Epithelial cell of proximal tubule (primary cell): ENCODE results near the gene UBE3C. TPM values are rescaled to one million over a fixed set of nuclear protein-coding genes. Genes with fewer than 3 reads are reported as not detected.
A peak's percentile ranks its signal among the peaks of the same experiment; 100 is the strongest.

Source experiments
- DNase-seq: peaks from one replicate; pipeline ENCODE4 v3.0.0-alpha.2; 2011; ENCODE audit warnings: low read depth
- H3K4me3 ChIP-seq: 2 replicates; pipeline ENCODE4 v1.5.1; 2011; ENCODE audit warnings: low read depth, mild to moderate bottlenecking, low read length
- total RNA-seq: library from RNA; depleted of rRNA; stranded (reverse); fragments of >200 nt; gene quantifications from 2 replicates; pipeline ENCODE4 v1.2.3, GENCODE V29; 2015
- TF ChIP-seq, protein P1 (sequence below): conservative IDR thresholded peaks from 2 replicates; pipeline ENCODE4 v1.5.1; 2012; ENCODE audit warnings: low read depth, mild to moderate bottlenecking, low read length

UBE3C gene
- total RNA-seq, 1 donor from 2014 or later = 42.3 TPM

DNA sequence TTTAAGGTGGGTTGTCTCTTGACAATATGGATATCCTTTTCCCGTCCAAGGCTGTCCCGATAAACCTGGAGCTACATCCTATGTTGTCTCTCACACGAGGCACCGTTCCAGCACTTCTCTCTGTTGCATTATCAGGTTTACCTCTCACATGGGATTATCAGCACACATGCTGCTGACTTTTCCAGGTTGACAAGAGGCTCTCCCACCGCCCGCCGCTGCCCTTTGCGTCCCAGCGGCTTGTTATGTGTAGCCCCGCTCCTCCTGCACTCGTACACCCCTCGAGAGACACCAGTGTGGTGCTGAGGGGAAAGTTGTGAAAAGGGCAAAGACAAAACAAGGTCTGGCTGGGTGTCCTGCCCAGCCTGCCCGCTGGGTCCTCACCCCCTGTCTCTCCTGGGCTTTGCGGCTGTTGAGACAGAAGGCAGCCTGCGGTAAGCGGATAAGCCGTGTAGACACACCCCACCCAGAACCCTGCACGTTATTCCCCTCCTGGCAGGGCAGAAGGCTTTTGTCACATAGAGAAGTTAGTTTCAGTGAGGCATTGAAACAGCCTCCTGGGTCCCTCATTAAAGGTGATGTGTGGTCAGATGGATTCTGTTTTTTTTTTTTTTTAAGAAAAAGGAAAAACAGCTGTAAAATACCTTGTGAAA lies 38.7 kb downstream of the UBE3C start:
- TF ChIP-seq, protein P1, sequence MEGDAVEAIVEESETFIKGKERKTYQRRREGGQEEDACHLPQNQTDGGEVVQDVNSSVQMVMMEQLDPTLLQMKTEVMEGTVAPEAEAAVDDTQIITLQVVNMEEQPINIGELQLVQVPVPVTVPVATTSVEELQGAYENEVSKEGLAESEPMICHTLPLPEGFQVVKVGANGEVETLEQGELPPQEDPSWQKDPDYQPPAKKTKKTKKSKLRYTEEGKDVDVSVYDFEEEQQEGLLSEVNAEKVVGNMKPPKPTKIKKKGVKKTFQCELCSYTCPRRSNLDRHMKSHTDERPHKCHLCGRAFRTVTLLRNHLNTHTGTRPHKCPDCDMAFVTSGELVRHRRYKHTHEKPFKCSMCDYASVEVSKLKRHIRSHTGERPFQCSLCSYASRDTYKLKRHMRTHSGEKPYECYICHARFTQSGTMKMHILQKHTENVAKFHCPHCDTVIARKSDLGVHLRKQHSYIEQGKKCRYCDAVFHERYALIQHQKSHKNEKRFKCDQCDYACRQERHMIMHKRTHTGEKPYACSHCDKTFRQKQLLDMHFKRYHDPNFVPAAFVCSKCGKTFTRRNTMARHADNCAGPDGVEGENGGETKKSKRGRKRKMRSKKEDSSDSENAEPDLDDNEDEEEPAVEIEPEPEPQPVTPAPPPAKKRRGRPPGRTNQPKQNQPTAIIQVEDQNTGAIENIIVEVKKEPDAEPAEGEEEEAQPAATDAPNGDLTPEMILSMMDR = no peak
- no peak overlapping the region for H3K4me3 ChIP-seq
- no peak for DNase-seq

DNA sequence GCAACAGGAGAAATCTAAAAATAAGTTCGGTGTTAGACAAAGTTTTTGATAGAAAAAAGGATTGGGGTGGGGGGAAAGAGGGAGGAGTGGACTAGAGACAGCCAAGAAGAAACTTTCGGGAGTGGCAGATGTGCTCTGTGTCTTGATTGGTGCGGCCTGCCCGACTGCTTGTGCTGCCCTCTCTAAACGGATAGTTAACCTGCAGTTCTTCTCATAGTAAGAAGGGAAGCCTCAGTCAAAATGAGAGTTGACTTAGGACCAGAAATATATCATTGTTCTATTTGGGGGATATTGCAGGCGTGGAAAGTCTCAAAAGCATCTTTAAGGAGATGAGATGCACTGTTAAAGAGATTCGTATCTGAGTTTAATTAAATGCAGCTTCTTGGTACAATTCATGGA lies 39.3 kb downstream of the UBE3C start:
- no peak for DNase-seq
- TF ChIP-seq, protein P1 = no peak
- H3K4me3 ChIP-seq = no peak overlapping the region

DNA sequence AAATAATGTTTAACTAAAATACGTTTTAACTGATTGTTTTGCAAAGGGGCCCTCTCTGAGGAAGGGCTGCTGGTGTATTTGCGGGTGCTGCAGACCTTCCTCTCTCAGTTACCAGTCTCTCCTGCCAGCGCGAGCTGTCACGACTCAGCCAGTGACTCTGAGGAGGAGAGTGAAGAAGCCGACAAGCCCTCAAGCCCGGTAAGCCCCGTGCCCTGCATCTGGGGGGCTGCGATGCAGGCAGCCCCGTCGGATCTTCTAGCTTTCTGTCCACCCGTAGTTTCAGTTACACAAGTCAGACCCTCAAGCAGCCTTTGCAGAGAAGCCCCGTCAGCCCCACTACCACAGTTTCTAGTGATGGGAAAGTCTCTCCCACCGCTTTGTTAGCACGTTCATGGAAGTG lies 45.1 kb downstream of the UBE3C start:
- TF ChIP-seq, protein P1 = no peak
- no peak for DNase-seq
- no peak overlapping the region for H3K4me3 ChIP-seq

DNA sequence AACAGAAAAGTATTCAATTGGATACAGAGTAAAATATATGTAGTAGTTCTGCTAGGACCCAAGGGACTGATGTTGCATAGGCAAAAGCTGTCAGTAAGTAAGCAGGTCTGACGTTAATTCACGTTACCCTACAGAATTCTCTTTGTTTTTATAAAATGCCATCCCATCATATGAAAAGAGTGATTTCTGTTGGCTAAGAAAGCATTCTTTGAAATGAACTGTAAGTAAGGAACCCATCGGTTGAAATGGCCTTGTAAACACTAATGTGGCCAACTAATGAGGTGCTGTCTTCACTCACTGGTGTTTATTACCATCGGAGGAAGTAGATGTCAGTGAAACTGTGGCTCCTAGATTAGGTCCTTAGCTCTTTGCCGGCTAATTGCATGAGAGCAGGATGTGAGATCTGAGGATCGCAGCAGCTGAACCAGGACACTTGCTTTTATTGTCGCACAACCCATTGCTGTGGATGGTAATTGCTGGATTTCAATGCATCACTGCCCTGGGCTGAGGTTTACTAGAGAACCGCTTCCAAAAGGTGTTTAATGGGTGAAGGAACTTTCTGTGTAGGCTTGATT lies 49.5 kb downstream of the UBE3C start:
- TF ChIP-seq, protein P1 = no peak
- no peak for DNase-seq

DNA sequence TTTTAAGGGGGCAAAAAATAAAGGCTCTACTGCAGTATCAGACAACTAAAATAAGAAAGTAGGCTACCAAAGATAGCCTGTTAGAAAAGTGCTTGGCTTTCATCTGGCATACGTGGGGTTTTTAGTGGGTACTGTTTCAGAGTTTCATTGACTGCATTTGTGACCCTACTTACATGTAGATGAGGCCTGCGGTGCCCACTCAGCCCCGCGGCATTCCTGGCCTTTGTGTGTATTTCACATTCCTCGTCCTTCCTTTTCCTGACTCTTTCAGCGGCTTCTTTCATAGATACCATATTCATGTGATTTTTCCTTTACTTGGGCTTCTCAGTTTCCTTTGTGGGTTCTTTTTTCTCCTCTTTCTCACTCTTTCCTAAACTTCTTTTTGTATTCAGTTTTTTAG lies 50.7 kb downstream of the UBE3C start:
- TF ChIP-seq, protein P1 = no peak
- no peak overlapping the region for H3K4me3 ChIP-seq
- no peak for DNase-seq

More for the DNA sequence above, 49.5 kb downstream of the UBE3C start:
- H3K4me3 ChIP-seq = no peak overlapping the region

DNA sequence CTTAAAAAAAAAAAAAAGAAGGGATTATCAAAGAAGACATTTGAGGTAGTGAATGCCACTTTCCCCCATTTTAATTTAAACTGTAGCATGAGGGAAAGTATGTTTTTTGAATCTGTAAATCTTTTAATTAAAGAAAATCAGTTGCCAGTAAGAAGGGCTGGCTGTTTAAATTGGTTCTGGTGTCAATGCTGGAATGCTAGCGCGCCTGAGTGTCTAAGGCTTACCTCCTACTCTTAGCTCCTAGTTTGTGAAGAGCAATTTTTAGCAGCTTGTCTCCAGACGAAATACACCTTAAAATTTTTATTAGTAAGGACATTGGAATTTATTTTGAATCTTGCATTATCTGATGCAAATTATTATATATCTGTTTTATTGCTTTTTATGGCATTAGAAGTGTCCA lies 54.1 kb downstream of the UBE3C start:
- H3K4me3 ChIP-seq = no peak overlapping the region
- TF ChIP-seq, protein P1 = no peak
- DNase-seq = no peak

DNA sequence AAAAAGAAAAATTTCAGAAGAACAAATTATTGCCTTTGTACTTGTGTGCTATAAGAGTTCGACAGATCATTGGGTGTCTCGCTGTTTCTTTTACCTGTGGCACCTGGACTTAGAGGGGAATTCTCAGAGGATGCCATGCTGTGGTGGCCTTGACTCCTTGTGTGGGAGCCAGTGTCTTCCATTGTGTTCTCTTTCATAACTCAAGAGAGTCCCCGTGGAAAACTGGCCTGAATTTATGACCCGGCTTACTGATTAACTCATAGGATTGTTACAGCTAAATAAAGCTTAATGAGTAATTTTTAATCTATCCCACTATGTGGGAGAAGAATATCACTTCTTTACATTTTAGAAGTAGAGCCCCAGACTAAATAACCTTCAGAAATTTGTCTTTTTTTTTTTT lies 54.5 kb downstream of the UBE3C start:
- TF ChIP-seq, protein P1 = no peak
- peak; percentile 44 for DNase-seq

More for the DNA sequence above, 54.5 kb downstream of the UBE3C start:
- H3K4me3 ChIP-seq = no peak overlapping the region
